Neural progenitor cell (in vitro differentiated cells): ENCODE data around the gene NDUFC1.

Experiments used
- CTCF ChIP-seq: fragments of 200-600 bp; sonication (generic); IDR thresholded peaks from 2 replicates; pipeline ENCODE4 v1.5.1; 2017; ENCODE audit warnings: antibody characterized with exemption, mild to moderate bottlenecking
- EZH2 ChIP-seq: fragments of 200-600 bp; sonication (generic); IDR thresholded peaks from 2 replicates; pipeline ENCODE4 v1.6.1; 2017; ENCODE audit warnings: antibody characterized with exemption, mild to moderate bottlenecking, moderate library complexity
- EZH2phosphoT487 ChIP-seq: fragments of 200-600 bp; sonication (generic); IDR thresholded peaks from 2 replicates; pipeline ENCODE4 v1.6.1; 2017; ENCODE audit warnings: antibody characterized with exemption

- no peak for TF ChIP-seq CTCF
- TF ChIP-seq EZH2phosphoT487 = no peak
- TF ChIP-seq EZH2 = no peak
Observed at GRCh38 chr4:139273835-139274234, 28.4 kb downstream of the NDUFC1 start.
